SK-MEL-5 (cell line): ENCODE data around the gene SND1. TPM values are rescaled to one million over a fixed set of nuclear protein-coding genes. Genes with fewer than 3 reads are reported as not detected.

Experiments
- DNase-seq: peaks from one replicate; pipeline ENCODE4 v3.0.0-alpha.2; 2016; ENCODE audit warnings: low read depth, low spot score
- in situ Hi-C: cut with HindIII; loops from 2 replicates; pipeline ENCODE4 v1.10.0; 2016; ENCODE audit warnings: low sequenced_read_pairs, high pct_unique_total_duplicates, low pct_unique_long_range_greater_than_20kb
- total RNA-seq: library from RNA; depleted of rRNA; stranded (reverse); fragments of >200 nt; shearing (Covaris generic); gene quantifications from 2 replicates; pipeline ENCODE4 v1.2.3, GENCODE V29; 2014

SND1 gene
- total RNA-seq, 1 experiment from 2014 or later = 263 TPM

DNA sequence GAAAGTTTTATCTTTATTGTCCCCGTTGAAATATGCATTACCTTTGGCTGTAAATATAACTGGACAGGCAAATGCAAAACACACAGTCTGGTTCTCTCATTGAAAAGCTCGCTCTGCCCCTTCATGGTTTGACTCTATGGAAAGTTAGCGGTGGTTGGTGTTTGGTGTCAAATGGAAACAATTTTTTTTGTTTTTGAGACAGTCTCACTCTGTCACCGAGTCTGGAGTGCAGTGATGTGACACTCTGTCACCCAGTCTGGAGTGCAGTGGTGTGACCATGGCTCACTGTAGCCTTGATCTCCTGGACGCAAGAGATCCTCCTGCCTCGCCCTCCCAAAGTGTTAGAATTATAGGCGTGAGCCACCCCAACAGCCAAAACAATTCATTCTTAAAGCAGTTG, 229.6 kb downstream of the SND1 start:
- in situ Hi-C loops = no loop called here
- DNase-seq = no peak

DNA sequence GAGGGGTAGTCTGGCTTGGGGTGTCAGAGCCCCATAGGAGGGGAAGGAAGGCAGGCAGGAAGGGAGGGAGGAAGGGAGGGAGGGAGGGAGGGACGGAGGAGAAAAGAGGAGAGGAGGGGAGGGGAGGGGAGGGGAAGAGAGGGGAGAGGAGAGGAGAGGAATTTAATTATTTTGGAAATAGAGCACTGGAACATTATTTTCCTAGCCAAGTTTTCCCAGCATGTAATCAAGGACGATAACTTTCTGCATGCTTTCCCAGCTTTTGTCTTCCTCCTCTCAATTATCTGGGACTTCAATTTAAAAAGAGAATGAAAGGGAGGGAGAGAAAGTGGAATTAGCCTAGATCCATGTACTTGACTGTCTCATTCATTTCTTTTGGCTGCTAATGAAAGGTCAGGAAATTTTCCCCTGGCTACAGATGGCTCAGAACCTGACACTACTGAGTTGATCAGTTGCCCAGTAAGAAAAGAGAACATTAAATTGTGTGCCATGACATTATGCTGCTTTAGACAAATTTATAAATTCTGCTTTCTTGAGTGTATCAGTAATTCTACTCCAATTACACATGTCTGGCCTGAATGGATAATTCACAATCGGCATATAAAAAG, 230.4 kb downstream of the SND1 start:
- DNase-seq = no peak
- in situ Hi-C loops = no loop called here

DNA sequence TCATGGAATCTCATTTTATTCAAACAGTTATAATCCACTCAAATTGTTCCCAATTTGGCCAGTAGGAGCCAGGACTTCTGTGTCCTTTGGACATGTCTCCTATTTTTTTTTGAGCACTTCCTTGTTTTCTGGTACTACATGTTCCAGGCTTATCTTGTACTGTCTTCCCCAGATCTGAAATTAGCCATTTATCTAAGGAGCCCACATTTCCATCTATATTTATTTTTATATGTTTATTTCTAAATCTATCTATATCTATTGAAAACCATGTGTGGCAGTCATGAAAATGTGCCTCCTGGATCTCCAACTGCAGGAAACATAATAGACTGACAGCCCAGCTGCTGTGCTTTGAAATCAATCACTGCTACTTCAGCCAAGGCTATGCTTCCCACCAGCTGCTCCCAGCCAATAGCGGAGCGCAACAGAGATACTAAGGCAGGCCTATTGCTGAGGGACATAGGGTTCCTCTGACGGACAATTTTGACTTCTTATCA, 232.1 kb downstream of the SND1 start:
- DNase-seq = no peak
- in situ Hi-C loops = no loop called here

DNA sequence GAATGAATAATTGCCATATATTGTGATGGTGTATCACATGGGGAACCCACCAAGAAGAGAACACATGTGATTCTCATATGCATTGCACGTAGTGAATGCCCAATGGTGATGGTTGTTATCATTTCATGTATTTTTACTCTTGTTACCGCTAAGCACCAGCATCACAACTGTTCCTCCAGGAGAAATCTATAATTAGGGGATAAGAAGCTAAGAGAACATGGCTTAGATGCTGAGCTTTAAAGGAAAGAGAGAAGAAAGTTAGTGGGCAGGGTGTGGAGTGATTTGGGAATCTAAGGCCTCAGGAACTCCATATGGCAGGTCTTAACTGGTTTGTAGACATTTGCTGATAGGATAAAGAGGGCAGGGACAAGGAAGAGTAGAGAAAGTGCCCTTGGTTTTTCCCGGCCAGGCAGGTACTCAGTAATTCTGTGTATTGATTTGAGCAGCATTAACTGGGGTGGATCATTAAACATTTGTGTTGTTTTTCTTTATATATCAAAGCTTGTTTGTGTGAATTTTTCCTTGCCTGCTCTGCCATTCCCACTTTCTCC, 233.3 kb downstream of the SND1 start:
- peak; percentile 57 for DNase-seq
- in situ Hi-C loops = no loop called here

DNA sequence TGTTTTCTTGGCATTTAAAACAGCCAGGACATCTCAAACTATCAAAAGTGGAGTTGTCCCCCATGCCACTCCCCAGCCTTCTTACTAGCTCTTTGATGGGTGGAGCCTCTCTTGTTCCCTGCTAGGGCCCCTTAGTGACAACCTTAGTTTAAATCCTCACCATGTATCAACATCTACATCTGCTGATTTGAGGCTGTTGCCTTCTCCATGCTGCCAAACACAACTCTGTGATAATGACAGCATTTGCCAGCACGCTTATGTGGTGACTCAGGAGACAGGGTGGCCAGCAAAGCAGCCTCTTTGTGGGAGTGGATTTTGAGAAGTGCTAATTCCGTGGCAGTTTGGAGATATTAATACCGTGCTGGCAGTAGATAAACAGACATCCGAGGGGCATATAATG, 233.8 kb downstream of the SND1 start:
- in situ Hi-C loops = no loop called here
- peak; percentile 85 for DNase-seq

DNA sequence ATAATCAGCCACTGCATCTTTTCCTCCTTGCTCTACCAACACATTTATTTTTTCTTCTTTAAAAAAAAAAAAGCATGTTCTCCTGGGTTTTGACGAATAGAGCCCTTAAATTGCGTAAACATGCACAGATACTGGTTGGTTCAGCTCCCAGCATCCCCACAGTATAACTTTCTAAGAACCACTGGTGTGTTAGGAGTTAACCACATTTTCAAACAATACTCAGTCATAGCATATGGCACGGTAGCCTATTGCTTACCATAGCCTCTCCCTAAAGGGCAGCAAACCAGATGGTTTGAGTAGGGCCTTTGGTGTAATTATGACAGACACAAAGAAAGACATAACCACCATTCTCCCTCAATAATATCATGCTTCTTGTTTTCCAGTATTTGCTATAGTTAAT, 234.3 kb downstream of the SND1 start:
- in situ Hi-C loops = no loop called here
- peak; percentile 21 for DNase-seq

DNA sequence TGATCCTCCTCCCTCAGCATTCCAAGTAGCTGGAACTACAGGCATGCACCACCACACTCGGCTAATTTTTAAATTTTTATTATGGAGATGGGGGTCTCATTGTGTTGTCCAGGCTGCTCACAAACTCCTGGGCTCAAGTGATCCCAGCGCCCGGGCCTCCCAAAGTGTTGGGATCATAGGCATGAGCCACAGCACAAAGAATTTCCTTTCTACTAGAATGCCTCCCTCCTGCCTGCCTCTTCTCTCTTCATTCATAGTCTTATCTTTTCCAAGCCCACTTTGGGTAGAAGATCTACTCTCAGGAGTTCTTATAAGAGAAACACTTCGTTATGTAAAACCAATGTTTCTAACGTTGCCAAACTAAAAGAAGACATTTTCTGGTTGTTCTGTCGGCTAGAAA, 235.1 kb downstream of the SND1 start:
- no peak for DNase-seq
- in situ Hi-C loops = no loop called here

DNA sequence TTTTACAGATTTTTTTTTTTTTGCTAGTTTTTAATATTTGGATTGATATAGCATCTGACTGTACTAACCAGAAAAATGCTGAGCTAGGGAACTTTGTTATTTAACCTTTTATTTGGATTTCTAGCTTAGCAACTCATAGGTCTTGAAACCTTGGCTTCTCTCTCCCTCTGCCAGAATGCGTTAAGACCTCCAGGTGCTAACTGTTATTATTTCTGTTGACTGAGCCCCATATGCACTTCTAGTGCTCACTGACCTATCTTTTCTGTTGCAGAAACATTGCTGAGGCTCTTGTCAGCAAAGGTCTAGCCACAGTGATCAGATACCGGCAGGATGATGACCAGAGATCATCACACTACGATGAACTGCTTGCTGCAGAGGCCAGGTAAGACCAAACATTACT, 235.6 kb downstream of the SND1 start:
- in situ Hi-C loops = no loop called here
- no peak for DNase-seq

DNA sequence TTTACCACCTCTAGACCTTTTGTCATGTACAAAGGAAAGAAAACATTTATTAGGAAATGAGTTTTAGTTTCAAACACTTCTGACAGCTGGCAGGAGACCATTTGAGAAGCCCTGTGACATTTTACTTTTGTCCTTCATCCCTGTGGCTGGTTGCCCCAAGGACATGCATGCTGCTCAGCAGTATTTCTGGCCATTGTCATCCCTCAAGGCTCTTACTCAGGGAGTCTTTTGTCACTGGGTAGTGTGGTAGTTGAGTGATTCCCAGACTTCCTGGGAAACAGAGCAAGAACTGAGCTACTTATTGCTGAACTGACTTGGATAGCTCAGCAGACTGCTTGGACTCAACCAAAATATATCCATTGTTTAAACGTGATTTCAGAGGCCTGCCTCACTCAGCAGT, 236.4 kb downstream of the SND1 start:
- DNase-seq = no peak
- in situ Hi-C loops = no loop called here

DNA sequence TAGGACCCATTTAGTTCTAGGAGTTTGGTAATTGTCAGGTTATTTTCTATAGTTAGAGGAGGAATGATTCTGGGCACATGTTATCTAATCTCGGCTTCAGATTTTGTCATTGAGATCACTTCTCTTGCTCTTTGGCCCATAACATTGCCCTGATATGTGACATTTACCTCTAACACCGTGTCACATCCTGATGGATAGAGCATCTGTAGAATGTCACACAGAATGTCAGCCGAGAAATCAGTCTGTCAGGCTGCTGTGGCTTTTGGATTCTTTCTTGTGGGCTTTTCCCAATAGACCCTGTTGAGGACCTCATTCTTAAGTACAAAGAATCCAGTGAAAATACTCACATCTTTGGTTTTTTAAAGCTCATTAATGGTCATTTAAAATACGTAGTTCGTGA, 236.8 kb downstream of the SND1 start:
- in situ Hi-C loops = no loop called here
- no peak for DNase-seq

DNA sequence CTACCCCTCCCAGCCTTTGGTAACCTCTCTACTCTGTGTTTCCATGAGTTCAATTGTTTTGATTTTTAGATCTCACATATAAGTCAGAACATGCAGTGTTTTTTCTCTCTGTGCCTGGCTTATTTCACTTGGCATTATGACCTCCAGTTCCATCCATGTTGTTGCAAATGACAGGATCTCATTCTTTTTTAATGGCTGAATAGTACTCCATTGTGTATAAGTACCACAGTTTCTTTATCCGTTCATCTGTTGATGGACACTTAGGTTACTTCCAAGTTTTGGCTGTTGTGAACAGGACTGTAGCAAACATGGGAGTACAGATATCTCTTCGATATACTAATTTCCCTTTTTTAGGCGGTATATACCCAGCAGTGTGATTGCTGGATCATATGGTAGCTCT, 237.7 kb downstream of the SND1 start:
- DNase-seq = no peak
- in situ Hi-C loops = no loop called here

DNA sequence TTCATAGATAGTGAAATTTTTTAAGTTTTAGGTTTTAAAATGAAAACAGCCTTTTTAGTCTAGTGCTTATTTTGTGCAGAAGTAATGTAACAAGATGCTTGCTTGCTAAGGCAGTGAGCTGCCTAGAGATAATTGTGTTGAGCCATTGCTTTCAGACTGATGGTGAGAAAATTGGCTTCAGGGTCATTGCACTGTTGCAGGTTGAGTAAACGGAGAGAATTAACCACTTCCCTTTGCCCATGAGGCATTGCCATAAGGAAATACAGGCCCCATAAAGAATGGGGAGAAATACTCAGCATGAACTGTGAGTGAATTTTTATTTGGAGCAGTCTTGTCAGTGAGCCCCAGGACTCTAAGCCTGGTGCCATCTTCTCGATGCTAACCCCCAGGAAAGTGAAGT, 238.7 kb downstream of the SND1 start:
- in situ Hi-C loops = no loop called here

DNA sequence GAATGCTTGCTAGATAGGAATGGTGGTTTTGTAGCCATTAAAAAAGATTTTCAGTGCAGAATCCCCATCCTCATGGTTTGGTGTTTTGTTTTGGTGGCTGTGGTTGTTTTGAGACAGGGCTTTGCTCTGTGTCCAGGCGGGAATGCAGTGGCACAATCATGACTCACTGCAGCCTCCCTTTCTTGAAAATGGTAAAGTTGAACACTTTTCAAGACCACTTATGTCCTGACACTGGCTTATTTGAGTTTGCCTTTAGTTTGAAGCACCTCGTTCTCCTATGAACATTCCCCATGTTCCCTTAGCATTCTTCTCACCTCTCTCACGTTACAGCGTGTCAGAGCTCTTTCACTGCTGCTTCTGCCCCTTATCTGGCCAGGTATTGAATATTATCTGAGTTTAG, 239.2 kb downstream of the SND1 start:
- DNase-seq = no peak
- in situ Hi-C loops = no loop called here

More for the DNA sequence above, 238.7 kb downstream of the SND1 start:
- no peak for DNase-seq

DNA sequence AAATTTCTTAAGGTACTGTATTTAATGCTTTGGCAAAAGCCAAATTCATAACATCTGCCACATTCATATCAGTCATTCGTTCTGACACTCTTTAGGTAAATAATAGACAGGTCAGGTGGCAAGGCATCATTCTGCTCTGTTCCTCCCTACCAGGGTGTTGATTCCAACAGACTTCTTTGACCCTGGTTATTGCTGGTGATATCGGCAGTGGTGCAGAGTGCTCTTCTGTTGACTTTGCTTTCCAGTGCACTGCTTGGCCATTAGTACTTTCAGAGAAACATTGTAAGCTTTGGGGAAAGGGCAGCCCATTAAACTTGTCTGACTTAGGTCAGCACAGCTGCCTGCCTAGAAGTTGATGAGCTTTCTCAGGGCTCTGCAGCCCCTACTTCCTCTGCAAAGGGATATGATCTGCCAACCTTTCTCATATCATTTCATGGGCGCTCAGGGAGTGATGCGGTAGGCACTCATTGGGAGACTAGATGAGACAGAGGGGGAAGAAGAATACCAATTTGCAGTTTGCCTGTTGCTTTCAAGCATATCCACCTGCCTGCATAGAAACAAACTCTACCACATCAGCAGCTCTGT, 240.0 kb downstream of the SND1 start:
- in situ Hi-C loops = no loop called here
- DNase-seq = no peak

DNA sequence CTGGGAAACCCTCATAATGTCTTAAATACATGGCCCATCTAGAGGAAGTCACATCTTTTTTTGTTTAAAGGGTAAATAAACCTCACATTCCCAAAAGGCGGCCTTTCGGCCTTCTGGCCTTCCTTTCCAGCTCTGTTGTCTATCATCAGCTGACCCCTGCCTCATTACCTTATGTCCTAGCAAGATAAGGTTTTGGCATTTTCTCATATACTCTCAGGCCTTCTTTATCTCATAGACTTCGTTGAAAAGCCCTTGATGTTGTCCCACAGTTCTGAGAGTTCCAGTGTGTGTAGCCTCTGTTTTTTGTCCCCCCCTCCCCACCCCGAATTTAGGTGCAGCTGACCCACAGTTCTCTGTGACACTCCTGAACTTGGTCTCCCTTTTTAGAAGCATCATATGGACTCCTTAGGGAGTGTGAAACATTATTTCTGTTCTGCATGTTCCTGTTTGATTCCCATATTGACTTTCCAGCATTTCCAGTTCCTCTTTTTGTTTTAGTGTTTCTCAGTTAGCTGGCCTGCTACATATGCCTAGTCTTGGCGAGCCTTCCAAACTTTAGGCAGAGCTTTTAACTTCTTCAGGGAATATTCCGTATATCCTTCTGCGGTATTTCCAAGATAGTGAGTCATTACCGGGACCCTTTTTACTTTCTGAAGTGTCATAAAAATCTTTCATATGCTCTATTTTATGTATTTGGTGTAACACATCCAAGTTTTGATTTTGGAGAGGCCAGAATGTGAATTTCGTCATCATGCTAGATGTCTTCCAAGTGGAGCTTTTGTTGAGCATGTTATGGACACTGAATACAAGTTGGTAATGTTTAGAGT, 240.7 kb downstream of the SND1 start:
- DNase-seq = no peak
- in situ Hi-C loops = no loop called here

DNA sequence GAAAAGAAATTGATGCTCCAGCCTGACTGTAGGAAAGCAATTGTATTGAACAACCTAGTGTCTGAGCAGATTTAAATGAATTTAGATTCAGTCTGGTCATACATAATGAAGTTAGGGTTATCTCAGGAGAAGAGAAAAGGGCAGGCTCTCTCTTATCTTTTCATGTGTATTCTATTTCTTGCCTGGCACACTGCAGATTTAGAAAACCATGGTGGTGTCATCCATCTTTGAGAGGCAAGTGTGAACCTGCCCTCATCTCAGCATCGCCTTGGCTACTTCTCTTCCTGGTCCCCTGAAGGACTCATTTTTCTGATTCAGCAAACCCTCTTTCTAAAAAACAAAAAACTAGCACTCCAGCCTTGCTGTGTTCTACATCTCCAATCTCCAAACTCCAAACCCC, 241.6 kb downstream of the SND1 start:
- in situ Hi-C loops = no loop called here
- no peak for DNase-seq

DNA sequence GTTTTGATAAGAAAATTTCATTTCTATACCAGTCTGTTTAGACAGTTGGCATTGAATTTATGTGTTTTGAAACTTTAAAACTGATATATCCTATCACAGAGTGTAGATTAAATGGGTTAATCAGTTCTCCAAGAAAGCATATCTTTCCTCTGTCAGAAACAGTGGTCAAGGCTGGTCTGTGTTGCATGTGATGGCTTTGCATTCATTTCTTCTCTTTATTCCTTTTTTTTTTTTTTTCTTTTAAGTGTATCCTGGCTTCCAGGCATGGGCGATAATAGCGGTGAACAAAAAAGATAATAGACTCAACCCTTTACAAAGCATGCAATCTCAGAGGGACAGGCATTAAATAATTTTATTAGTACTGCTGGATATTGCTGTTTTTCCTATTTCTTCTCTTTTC, 242.6 kb downstream of the SND1 start:
- DNase-seq = no peak
- in situ Hi-C loops = no loop called here

DNA sequence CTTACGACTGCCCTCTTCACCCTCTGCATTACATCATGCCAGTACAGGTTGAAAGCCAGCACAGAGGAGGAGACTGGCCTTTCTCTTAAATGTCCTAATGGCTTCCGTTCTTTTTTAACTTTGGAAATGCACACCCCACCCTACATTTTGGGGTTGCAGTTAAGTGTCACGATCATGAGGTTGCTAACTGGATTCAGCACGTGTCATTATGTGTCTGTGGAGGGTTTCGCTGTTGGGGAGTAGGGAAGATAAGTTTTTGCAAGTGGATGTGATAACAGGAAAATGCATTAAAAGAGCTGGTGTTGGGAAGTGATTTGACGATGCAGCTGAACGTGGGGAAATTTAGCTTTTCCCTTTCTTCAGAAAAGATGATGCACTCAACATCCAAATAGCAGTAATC, 243.4 kb downstream of the SND1 start:
- no peak for DNase-seq
- in situ Hi-C loops = no loop called here
